SU-DHL-6 (cell line): Measurements from ENCODE around the gene CYP39A1.
A peak's percentile ranks its signal among the peaks of the same experiment; 100 is the strongest.

Experiments
- H2AFZ ChIP-seq: fragments of 200-600 bp; sonication (generic); 2 replicates; pipeline ENCODE4 v1.6.1; 2014; ENCODE audit warnings: low read depth, mild to moderate bottlenecking, moderate library complexity, mixed read lengths, antibody characterized with exemption, low read length; ENCODE audit not compliant: severe bottlenecking
- H3F3A ChIP-seq: fragments of 200-600 bp; shearing (Covaris generic); 2 replicates; pipeline ENCODE4 v1.6.0; 2016; ENCODE audit warnings: antibody characterized with exemption, mild to moderate bottlenecking; ENCODE audit not compliant: insufficient read depth
- H3K27ac ChIP-seq: fragments of 200-600 bp; sonication (generic); 2 replicates; pipeline ENCODE4 v1.5.1; 2016; ENCODE audit warnings: low read depth, mild to moderate bottlenecking, low read length, moderate library complexity, mixed read lengths
- H3K27me3 ChIP-seq: fragments of 200-600 bp; sonication (generic), shearing (Covaris generic); 2 replicates; pipeline ENCODE4 v1.6.0; 2014; ENCODE audit warnings: mild to moderate bottlenecking, low read length
- H3K36me3 ChIP-seq: fragments of 200-600 bp; sonication (generic); 2 replicates; pipeline ENCODE4 v1.6.1; 2014; ENCODE audit warnings: mild to moderate bottlenecking, low read length, mixed read lengths
- H3K4me2 ChIP-seq: fragments of 300-600, 200-600 bp; shearing (Covaris generic), sonication (generic); 2 replicates; pipeline ENCODE4 v1.6.0; 2014; ENCODE audit warnings: low read length, low read depth, mild to moderate bottlenecking; ENCODE audit not compliant: poor library complexity, severe bottlenecking
- H3K4me3 ChIP-seq: fragments of 200-600 bp; sonication (generic); 2 replicates; pipeline ENCODE4 v1.5.1; 2014; ENCODE audit warnings: antibody characterized with exemption, low read length, mild to moderate bottlenecking, mixed read lengths; ENCODE audit not compliant: insufficient read depth, poor library complexity, severe bottlenecking
- H3K79me2 ChIP-seq: fragments of 200-600 bp; sonication (generic); 2 replicates; pipeline ENCODE4 v1.6.1; 2014; ENCODE audit warnings: mild to moderate bottlenecking, low read length, moderate library complexity; ENCODE audit not compliant: insufficient read depth
- H3K9ac ChIP-seq: fragments of 200-600 bp; sonication (generic); 2 replicates; pipeline ENCODE4 v1.7.0; 2014; ENCODE audit warnings: mild to moderate bottlenecking, low read length
- H3K9me2 ChIP-seq: fragments of 200-600 bp; sonication (generic); replicated peaks from 2 replicates; pipeline ENCODE4 v1.6.1; 2014; ENCODE audit warnings: low read length; ENCODE audit not compliant: insufficient read depth
- H3K9me3 ChIP-seq: fragments of 200-600 bp; sonication (generic); 2 replicates; pipeline ENCODE4 v1.6.1; 2014; ENCODE audit warnings: low read length, mixed read lengths; ENCODE audit not compliant: insufficient read depth
- H4K20me1 ChIP-seq: fragments of 200-600 bp; sonication (generic); 2 replicates; pipeline ENCODE4 v1.6.1; 2014; ENCODE audit warnings: low read depth, mild to moderate bottlenecking, antibody characterized with exemption, low read length, moderate library complexity, mixed read lengths
- EZH2phosphoT487 ChIP-seq: fragments of 200-600 bp; sonication (generic), shearing (Covaris generic); conservative IDR thresholded peaks from 2 replicates; pipeline ENCODE4 v1.6.1; 2018; ENCODE audit warnings: mild to moderate bottlenecking, antibody characterized with exemption, low read length, moderate library complexity, mixed read lengths
- TF ChIP-seq, protein P1 (sequence below): fragments of 200-600 bp; sonication (generic); IDR thresholded peaks from one replicate; pipeline ENCODE4 v1.5.1; 2017; ENCODE audit warnings: antibody characterized with exemption, mild to moderate bottlenecking, low read length, moderate library complexity; ENCODE audit not compliant: insufficient read depth, poor library complexity, severe bottlenecking

The CYP39A1 gene

DNA sequence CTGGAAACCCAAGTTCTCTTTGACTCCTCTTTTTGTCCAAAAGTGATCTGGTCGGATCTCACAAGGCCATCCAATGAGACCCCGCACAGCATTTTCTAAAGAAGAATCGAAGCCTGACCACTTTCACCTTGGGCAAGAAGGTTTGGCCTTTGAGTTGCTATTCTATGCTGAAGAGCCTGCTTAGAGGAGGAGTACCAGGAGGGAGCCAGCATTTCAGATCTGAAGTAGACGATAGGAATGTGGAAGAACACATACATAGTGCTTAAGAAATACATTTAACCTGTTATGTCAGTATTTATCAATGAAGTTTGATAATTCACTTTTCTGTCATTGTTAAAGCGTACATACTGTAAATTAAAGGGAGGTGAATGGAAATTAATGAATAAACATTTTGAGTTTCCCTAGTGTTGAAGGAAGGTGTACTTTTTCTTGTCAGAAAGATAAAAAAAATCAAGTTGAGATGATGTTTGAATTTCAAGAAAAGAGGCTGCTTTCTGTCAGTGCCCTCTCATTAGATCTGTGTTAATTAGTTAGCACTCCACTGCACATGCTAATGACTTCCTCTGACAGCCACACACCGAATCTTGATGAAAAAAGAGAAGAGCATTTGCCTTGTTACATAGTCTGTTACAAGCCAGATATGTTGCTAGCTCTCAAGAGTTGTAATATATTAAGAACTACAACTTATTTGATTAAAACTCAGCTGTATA lies 24.1 kb upstream of the CYP39A1 start:
- no peaks in the 10 kb centered on the region for H3K27me3 ChIP-seq
- H3K9me2 ChIP-seq, result no peaks in the 10 kb centered on the region
- H3F3A ChIP-seq, result peaks cover 44% of the 10 kb centered on the region
- peaks cover 83% of the 10 kb centered on the region for H3K36me3 ChIP-seq
- peak overlapping the region; percentile 51 for H3K4me2 ChIP-seq
- H3K27ac ChIP-seq, result peak overlapping the region; percentile 65
- H3K9me3 ChIP-seq, result no peaks in the 10 kb centered on the region
- H3K9ac ChIP-seq, result peak overlapping the region; percentile 13
- no peak overlapping the region for H2AFZ ChIP-seq
- H3K79me2 ChIP-seq, result no peaks in the 10 kb centered on the region
- no peaks in the 10 kb centered on the region for H4K20me1 ChIP-seq
- TF ChIP-seq, protein P1, sequence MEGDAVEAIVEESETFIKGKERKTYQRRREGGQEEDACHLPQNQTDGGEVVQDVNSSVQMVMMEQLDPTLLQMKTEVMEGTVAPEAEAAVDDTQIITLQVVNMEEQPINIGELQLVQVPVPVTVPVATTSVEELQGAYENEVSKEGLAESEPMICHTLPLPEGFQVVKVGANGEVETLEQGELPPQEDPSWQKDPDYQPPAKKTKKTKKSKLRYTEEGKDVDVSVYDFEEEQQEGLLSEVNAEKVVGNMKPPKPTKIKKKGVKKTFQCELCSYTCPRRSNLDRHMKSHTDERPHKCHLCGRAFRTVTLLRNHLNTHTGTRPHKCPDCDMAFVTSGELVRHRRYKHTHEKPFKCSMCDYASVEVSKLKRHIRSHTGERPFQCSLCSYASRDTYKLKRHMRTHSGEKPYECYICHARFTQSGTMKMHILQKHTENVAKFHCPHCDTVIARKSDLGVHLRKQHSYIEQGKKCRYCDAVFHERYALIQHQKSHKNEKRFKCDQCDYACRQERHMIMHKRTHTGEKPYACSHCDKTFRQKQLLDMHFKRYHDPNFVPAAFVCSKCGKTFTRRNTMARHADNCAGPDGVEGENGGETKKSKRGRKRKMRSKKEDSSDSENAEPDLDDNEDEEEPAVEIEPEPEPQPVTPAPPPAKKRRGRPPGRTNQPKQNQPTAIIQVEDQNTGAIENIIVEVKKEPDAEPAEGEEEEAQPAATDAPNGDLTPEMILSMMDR, result no peak
- no peak for TF ChIP-seq EZH2phosphoT487
- no peak overlapping the region for H3K4me3 ChIP-seq

DNA sequence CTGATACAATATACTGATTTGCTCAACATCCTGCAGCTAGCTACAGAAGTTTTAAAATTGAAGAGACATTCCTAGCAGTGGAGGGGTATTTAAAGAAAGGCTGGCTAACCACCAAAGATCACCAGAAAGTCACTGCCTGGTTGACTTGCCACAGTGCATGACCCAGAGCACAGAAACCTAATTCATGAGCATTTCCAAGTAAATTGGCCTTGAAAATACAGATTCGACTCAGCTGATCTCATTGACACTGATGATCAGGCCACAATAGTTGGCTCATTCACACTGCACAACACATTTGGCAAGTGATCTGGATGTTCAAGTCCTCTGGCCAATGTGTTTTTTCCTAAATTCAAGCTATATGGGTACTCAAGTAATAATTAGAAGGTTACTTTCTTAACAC lies 21.8 kb upstream of the CYP39A1 start:
- Histone ChIP-seq H3K4me2 (no peak overlapping the region), H3K9ac (no peak overlapping the region), H3K27me3 (no peaks in the 10 kb centered on the region), H3K36me3 (peaks cover 84% of the 10 kb centered on the region), H3K79me2 (no peaks in the 10 kb centered on the region), H3K9me3 (no peaks in the 10 kb centered on the region), H3K4me3 (no peak overlapping the region), H3K27ac (peak overlapping the region; percentile 65; the same call in 1 of the 2 replicates), H2AFZ (no peak overlapping the region), H3K9me2 (no peaks in the 10 kb centered on the region), H4K20me1 (no peaks in the 10 kb centered on the region), H3F3A (peaks cover 41% of the 10 kb centered on the region)
- TF ChIP-seq, protein P1, result no peak

DNA sequence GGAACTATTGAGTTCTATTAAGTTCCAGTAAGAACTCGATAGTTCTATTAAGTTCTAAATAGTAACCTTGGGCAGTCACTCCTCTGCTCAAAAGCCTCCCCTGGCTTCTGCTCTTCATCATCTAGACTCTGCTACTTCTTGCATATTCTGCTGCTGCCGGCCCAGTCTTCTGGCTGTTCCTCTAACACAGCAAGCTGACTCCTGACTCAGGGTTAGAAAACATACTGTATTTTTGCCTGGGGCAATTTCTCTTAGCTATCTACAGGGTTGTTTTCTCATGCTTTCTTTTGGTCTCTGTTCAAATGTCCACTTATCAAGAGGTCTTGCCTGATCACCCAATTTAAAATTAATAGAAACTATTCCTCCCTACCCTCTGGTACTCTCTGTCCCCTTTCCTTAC lies 14.8 kb upstream of the CYP39A1 start:
- Histone ChIP-seq H3K27me3 (no peaks in the 10 kb centered on the region), H2AFZ (no peak overlapping the region), H3F3A (peaks cover 14% of the 10 kb centered on the region; the same call in 1 of the 2 replicates), H4K20me1 (no peaks in the 10 kb centered on the region; the same call in 1 of the 2 replicates), H3K79me2 (peaks cover 6% of the 10 kb centered on the region), H3K9ac (no peak overlapping the region), H3K9me3 (no peaks in the 10 kb centered on the region), H3K36me3 (peaks cover 92% of the 10 kb centered on the region), H3K4me2 (no peak overlapping the region), H3K9me2 (no peaks in the 10 kb centered on the region), H3K27ac (no peak overlapping the region), H3K4me3 (no peak overlapping the region)
- TF ChIP-seq EZH2phosphoT487, result no peak
- TF ChIP-seq, protein P1, result no peak
